Measurements from ENCODE around the gene CHST9. TPM values are rescaled to one million over a fixed set of nuclear protein-coding genes. Genes with fewer than 3 reads are reported as not detected.
"Not testable (repeated sequence)": the region's sequence is repeated elsewhere in the genome, so short reads cannot be mapped to it uniquely, and the experiment has no call there.

CHST9 gene
- total RNA-seq, 1 experiment from 2014 or later: 3.5 TPM

DNA sequence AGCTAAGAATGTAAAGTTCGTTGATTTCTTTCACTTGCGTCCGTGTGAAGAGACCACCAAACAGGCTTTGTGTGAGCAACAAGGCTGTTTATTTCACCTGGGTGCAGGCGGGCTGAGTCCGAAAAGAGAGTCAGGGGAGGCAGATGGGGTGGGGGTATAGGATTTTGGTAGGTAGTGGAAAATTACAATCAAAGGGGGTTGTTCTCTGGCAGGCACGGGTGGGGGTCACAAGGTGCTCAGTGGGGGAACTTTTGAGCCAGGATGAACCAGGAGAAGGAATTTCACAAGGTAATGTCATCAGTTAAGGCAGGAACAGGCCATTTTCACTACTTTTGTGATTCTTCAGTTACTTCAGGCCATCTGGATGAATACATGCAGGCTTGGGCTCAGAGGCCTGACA, 46.6 kb upstream of the CHST9 start:
- H2AK5ac ChIP-seq (ENCODE audit: insufficient read length, low read length): not testable (repeated sequence)
- H3K27ac Mint-ChIP-seq: peak overlapping the region; percentile 49 to 97 (median 83)

GRCh38 chr18:27231221-27231620, 46.1 kb upstream of the CHST9 start:
- not testable (repeated sequence) for H3K9me3 Mint-ChIP-seq; H2BK120ac ChIP-seq (ENCODE audit: low read depth, low read length, poor library complexity, severe bottlenecking); H2BK12ac ChIP-seq (ENCODE audit: insufficient read length, low read depth, low read length); H2AK5ac ChIP-seq (ENCODE audit: insufficient read length, low read length); H3K23ac ChIP-seq (ENCODE audit: insufficient read length, low read depth, low read length); H3K23me2 ChIP-seq (ENCODE audit: insufficient read length, low read depth, low read length, poor library complexity, severe bottlenecking); H4K20me1 ChIP-seq (ENCODE audit: control insufficient read depth, insufficient read depth, insufficient read length); H3K18ac ChIP-seq (ENCODE audit: insufficient read length, low read depth, low read length); H3K79me1 ChIP-seq (ENCODE audit: insufficient read depth, low read depth, low read length, poor library complexity, severe bottlenecking); H3K9ac ChIP-seq (ENCODE audit: extremely low read depth, insufficient read length, low read length); H3K14ac ChIP-seq (ENCODE audit: insufficient read depth, low read length); DNase-seq; H2BK20ac ChIP-seq (ENCODE audit: low read depth, low read length, poor library complexity, severe bottlenecking); H3T11ph ChIP-seq (ENCODE audit: low read length); H3K56ac ChIP-seq (ENCODE audit: insufficient read length, low read depth, low read length); H3K4me2 ChIP-seq (ENCODE audit: insufficient read depth, insufficient read length, low read length); H3K79me2 ChIP-seq (ENCODE audit: insufficient read depth, low read length); H3K27me3 ChIP-seq (ENCODE audit: insufficient read depth, low read length); H2BK15ac ChIP-seq (ENCODE audit: low read depth, low read length); H3K27me3 Mint-ChIP-seq (ENCODE audit: low read depth); H3K4ac ChIP-seq (ENCODE audit: low read depth, low read length); H2AFZ ChIP-seq (ENCODE audit: low read length); H2BK5ac ChIP-seq (ENCODE audit: insufficient read length, low read length); H4K5ac ChIP-seq (ENCODE audit: insufficient read length, low read depth, low read length); H3K36me3 Mint-ChIP-seq (ENCODE audit: insufficient read depth in 1 of 3, low read depth in 3 of 3); H4K91ac ChIP-seq (ENCODE audit: insufficient read length, low read depth, low read length); H3K4me1 ChIP-seq (ENCODE audit: insufficient read depth, low read length); H4K8ac ChIP-seq (replicated peaks; ENCODE audit: insufficient read length, low read depth, low read length); H3K9me3 ChIP-seq (ENCODE audit: control insufficient read depth, low read depth, low read length)
- Mint-ChIP-seq H3K27ac (peak overlapping the region; percentile 49 to 97 (median 83)), H3K4me3 (peak overlapping the region in 1 of 2 experiments; percentile 27; a peak in 1 of 5 replicates), H3K4me1 (peaks cover 42 to 48% of the 10 kb centered on the region in 2 experiments)
- WGBS (ENCODE audit: extremely low coverage, insufficient read length, low lambda C conversion rate): no CpG with 5 or more reads among the region's 5 CpGs
- H3K27ac ChIP-seq (ENCODE audit: insufficient read length, low read depth, low read length): peak overlapping the region; percentile 98

More for the DNA sequence above, 46.6 kb upstream of the CHST9 start:
- not testable (repeated sequence) for H3K36me3 Mint-ChIP-seq (ENCODE audit: insufficient read depth in 1 of 3, low read depth in 3 of 3); H3K79me1 ChIP-seq (ENCODE audit: insufficient read depth, low read depth, low read length, poor library complexity, severe bottlenecking); H3K23ac ChIP-seq (ENCODE audit: insufficient read length, low read depth, low read length); H2BK12ac ChIP-seq (ENCODE audit: insufficient read length, low read depth, low read length); H3K79me2 ChIP-seq (ENCODE audit: insufficient read depth, low read length); H2BK120ac ChIP-seq (ENCODE audit: low read depth, low read length, poor library complexity, severe bottlenecking); H3K14ac ChIP-seq (ENCODE audit: insufficient read depth, low read length); H3K9me3 Mint-ChIP-seq; H4K5ac ChIP-seq (ENCODE audit: insufficient read length, low read depth, low read length); H2AFZ ChIP-seq (ENCODE audit: low read length); H3K9ac ChIP-seq (ENCODE audit: extremely low read depth, insufficient read length, low read length); H3K4ac ChIP-seq (ENCODE audit: low read depth, low read length); H2BK20ac ChIP-seq (ENCODE audit: low read depth, low read length, poor library complexity, severe bottlenecking); H3K4me1 ChIP-seq (ENCODE audit: insufficient read depth, low read length); H4K8ac ChIP-seq (replicated peaks; ENCODE audit: insufficient read length, low read depth, low read length); H2BK15ac ChIP-seq (ENCODE audit: low read depth, low read length); H2BK5ac ChIP-seq (ENCODE audit: insufficient read length, low read length); H3K56ac ChIP-seq (ENCODE audit: insufficient read length, low read depth, low read length); H3K18ac ChIP-seq (ENCODE audit: insufficient read length, low read depth, low read length); H4K20me1 ChIP-seq (ENCODE audit: control insufficient read depth, insufficient read depth, insufficient read length); H3K9me3 ChIP-seq (ENCODE audit: control insufficient read depth, low read depth, low read length); H3K27me3 ChIP-seq (ENCODE audit: insufficient read depth, low read length); H3T11ph ChIP-seq (ENCODE audit: low read length); H3K23me2 ChIP-seq (ENCODE audit: insufficient read length, low read depth, low read length, poor library complexity, severe bottlenecking); H4K91ac ChIP-seq (ENCODE audit: insufficient read length, low read depth, low read length); H3K27me3 Mint-ChIP-seq (ENCODE audit: low read depth); H3K4me2 ChIP-seq (ENCODE audit: insufficient read depth, insufficient read length, low read length)
- no CpG with 5 or more reads among the region's 6 CpGs for WGBS (ENCODE audit: extremely low coverage, insufficient read length, low lambda C conversion rate)
- H3K27ac ChIP-seq (ENCODE audit: insufficient read length, low read depth, low read length): peak overlapping the region; percentile 98
- Mint-ChIP-seq H3K4me3 (peak overlapping the region in 1 of 2 experiments; percentile 27; a peak in 3 of 5 replicates), H3K4me1 (peaks cover 38 to 44% of the 10 kb centered on the region in 2 experiments)
- DNase-seq: peak; percentile 44

Measured in H9 (cell line).